ENCODE measurements around the gene SCD5.
A peak's percentile ranks its signal among the peaks of the same experiment; 100 is the strongest.

SCD5 gene

DNA sequence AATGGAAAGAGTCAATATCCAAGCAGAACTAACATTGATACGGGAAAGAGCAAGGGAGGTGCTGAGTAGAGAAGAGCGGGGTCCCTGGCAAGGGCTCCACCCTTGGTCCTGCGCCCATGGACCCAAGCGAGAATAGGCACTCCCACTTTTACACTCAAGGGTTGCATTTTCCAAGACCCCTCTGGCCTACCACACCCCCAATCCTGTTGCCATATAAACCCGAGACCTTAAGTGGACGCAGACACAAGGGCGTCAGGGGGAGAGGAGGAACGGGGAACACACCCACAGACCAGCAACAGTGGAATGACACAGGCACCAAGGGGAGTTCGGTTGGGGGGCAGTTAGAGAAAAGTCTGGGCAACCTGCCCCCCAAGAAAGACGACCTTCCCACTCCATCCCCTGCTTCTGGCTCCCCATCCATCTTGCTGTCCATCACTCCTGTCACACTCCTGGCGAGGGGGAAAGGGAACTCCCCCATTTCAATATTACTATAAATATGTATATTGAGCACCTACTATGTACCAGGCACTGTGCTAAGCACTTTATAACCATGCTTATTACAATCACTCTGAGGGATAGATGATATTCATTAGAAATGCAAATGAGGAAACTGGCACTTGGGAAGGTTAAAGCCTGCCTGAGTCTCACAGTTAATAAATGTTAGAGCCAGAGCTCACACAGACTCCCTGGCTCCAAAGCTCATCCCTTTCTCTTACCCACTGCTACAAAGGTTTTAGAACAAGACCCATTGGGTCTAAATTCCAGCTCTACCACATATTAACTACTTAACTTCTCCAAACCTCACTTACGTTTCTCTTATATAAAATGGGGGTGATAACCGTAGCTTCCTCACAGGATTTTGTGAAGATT, 51.7 kb downstream of the SCD5 start:
- H2BK120ac ChIP-seq (ENCODE audit: low read depth, low read length) = no peak overlapping the region
- H4K91ac ChIP-seq (ENCODE audit: low read depth, low read length, poor library complexity) = no peak overlapping the region
- H3K4me2 ChIP-seq (ENCODE audit: insufficient read depth, low read length, poor library complexity, severe bottlenecking) = no peak overlapping the region
- peaks cover 15 to 17% of the 10 kb centered on the region in 2 donors for H3K4me1 ChIP-seq (ENCODE audit: control insufficient read depth in 2 of 2, insufficient read depth in 1 of 2, low read depth in 1 of 2, low read length in 2 of 2)
- H3K4me3 ChIP-seq (ENCODE audit: low read length in 2 of 2) = no peak overlapping the region
- no peak overlapping the region for H2BK12ac ChIP-seq (ENCODE audit: low read length)
- H2BK15ac ChIP-seq (ENCODE audit: low read length) = no peak overlapping the region
- no peaks in the 10 kb centered on the region for H3K36me3 ChIP-seq (replicated peaks in 1 of 2; ENCODE audit: control insufficient read depth in 2 of 2, insufficient read depth in 2 of 2, low read length in 2 of 2)
- H3K14ac ChIP-seq (ENCODE audit: low read length) = no peak overlapping the region
- H3K4ac ChIP-seq (ENCODE audit: low read length) = no peak overlapping the region
- no peak overlapping the region for H3K27ac ChIP-seq (replicated peaks; ENCODE audit: low read length)
- H3K9ac ChIP-seq (ENCODE audit: low read depth, low read length, poor library complexity) = no peak overlapping the region
- DNase-seq (ENCODE audit: low spot score) = no peak
- H3K18ac ChIP-seq (ENCODE audit: low read length) = no peak overlapping the region
- H3K79me1 ChIP-seq (ENCODE audit: low read depth, low read length) = no peaks in the 10 kb centered on the region
- no peak overlapping the region for H2AFZ ChIP-seq (ENCODE audit: low read length)
- WGBS, 2 donors (ENCODE audit: extremely low coverage in 2 of 2, insufficient read length in 2 of 2, insufficient replicate concordance in 1 of 2) = 100% methylated on average over 1 of the region's 13 CpGs; no CpG with 5 or more reads in 1 of the 2 donors
- H3K27me3 ChIP-seq (ENCODE audit: control insufficient read depth in 3 of 3, insufficient read depth in 3 of 3, low read depth in 1 of 3, low read length in 3 of 3) = no peaks in the 10 kb centered on the region
- H2AK5ac ChIP-seq (ENCODE audit: low read depth, low read length) = no peak overlapping the region
- H4K8ac ChIP-seq (ENCODE audit: low read depth, low read length) = no peak overlapping the region
- H3K23ac ChIP-seq (ENCODE audit: low read depth, low read length, poor library complexity) = no peak overlapping the region
- no peaks in the 10 kb centered on the region for H3K9me3 ChIP-seq (replicated peaks in 1 of 2; ENCODE audit: control insufficient read depth in 2 of 2, insufficient read depth in 1 of 2, low read depth in 1 of 2, low read length in 2 of 2)
- no peak overlapping the region for H2BK5ac ChIP-seq (ENCODE audit: low read length)

DNA sequence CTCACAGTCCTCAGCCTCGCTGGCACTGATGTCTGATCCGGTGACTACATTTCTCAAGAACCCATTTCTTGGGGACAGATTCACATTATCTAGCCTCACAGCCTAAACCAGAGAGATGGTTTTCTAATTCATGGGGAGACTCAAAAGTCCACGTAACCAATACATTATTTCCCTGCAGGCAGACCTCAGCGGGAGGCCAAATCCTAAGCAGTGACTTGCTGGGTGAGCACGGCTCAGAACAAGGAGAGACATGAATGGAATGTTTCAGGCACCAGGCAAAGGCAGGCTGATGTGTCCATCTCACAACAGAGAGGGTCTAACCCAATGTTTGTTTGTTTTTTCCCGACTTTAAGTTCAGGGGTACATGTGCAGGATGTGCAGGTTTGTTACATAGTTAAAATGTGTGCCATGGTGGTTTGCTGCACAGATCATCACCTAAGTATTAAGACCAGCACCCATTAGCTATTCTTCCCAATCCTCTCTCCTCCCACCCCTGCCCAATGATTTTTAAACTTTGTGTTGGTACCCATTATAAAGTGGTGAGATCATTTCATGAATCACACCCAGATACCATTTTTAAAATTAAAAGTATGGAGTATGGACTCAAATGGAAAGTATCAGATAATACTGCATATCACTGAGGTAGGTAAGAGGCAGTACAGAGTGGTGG, 53.3 kb downstream of the SCD5 start:
- Histone ChIP-seq H3K18ac (ENCODE audit: low read length) (no peak overlapping the region), H2BK120ac (ENCODE audit: low read depth, low read length) (no peak overlapping the region), H3K79me1 (ENCODE audit: low read depth, low read length) (no peaks in the 10 kb centered on the region), H4K8ac (ENCODE audit: low read depth, low read length) (no peak overlapping the region), H2BK12ac (ENCODE audit: low read length) (no peak overlapping the region), H3K4me3 (ENCODE audit: low read length in 2 of 2) (no peak overlapping the region), H3K4ac (ENCODE audit: low read length) (no peak overlapping the region), H3K23ac (ENCODE audit: low read depth, low read length, poor library complexity) (no peak overlapping the region), H2BK5ac (ENCODE audit: low read length) (no peak overlapping the region), H2BK15ac (ENCODE audit: low read length) (no peak overlapping the region), H3K14ac (ENCODE audit: low read length) (no peak overlapping the region), H2AK5ac (ENCODE audit: low read depth, low read length) (no peak overlapping the region), H3K36me3 (replicated peaks in 1 of 2; ENCODE audit: control insufficient read depth in 2 of 2, insufficient read depth in 2 of 2, low read length in 2 of 2) (no peaks in the 10 kb centered on the region), H3K27ac (replicated peaks; ENCODE audit: low read length) (no peak overlapping the region), H3K9ac (ENCODE audit: low read depth, low read length, poor library complexity) (no peak overlapping the region), H3K4me2 (ENCODE audit: insufficient read depth, low read length, poor library complexity, severe bottlenecking) (no peak overlapping the region), H3K9me3 (replicated peaks in 1 of 2; ENCODE audit: control insufficient read depth in 2 of 2, insufficient read depth in 1 of 2, low read depth in 1 of 2, low read length in 2 of 2) (no peaks in the 10 kb centered on the region), H3K27me3 (ENCODE audit: control insufficient read depth in 3 of 3, insufficient read depth in 3 of 3, low read depth in 1 of 3, low read length in 3 of 3) (no peaks in the 10 kb centered on the region), H4K91ac (ENCODE audit: low read depth, low read length, poor library complexity) (no peak overlapping the region), H2AFZ (ENCODE audit: low read length) (no peak overlapping the region), H3K4me1 (ENCODE audit: control insufficient read depth in 2 of 2, insufficient read depth in 1 of 2, low read depth in 1 of 2, low read length in 2 of 2) (peaks cover 15 to 17% of the 10 kb centered on the region in 2 donors)
- no CpG with 5 or more reads among the region's 6 CpGs for WGBS, 2 donors (ENCODE audit: extremely low coverage in 2 of 2, insufficient read length in 2 of 2, insufficient replicate concordance in 1 of 2)
- DNase-seq (ENCODE audit: low spot score) = peak; percentile 14

DNA sequence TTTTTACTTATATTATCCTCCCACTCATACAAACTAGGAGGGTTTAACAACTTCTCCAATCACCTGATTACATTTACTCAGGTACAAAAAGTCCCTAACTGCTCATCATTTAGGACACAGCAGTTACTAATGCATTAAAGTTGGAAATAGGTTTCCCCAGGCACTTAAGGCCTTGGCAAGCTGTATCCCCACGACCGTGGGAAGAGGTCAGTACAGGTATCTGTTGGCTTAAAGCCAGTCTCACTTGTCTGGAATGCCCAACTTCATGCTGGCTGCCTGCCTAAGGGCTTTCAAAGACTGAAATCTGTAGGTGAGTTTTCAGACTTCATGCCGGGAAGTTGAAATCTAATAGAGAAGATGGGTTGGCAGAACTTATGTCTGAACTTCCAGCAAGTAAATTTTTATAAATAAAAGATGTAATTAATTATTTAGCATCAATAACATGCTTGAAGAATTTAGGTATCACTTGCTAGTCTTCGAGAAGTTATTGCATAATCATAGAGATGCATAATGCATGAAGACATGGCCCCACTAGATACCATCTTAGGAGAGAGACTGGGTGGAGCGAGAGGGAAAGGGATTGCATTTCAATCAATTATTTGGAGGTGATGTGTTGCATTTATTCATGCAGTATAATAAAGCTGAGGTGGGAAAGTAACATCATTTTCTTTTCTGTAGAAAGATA, 54.2 kb downstream of the SCD5 start:
- no peak overlapping the region for H2BK15ac ChIP-seq (ENCODE audit: low read length)
- no peak overlapping the region for H3K23ac ChIP-seq (ENCODE audit: low read depth, low read length, poor library complexity)
- no peaks in the 10 kb centered on the region for H3K27me3 ChIP-seq (ENCODE audit: control insufficient read depth in 3 of 3, insufficient read depth in 3 of 3, low read depth in 1 of 3, low read length in 3 of 3)
- no peak overlapping the region for H3K4me2 ChIP-seq (ENCODE audit: insufficient read depth, low read length, poor library complexity, severe bottlenecking)
- H2AFZ ChIP-seq (ENCODE audit: low read length) = no peak overlapping the region
- no peak for DNase-seq (ENCODE audit: low spot score)
- no peak overlapping the region for H3K14ac ChIP-seq (ENCODE audit: low read length)
- H4K8ac ChIP-seq (ENCODE audit: low read depth, low read length) = no peak overlapping the region
- H3K4me3 ChIP-seq (ENCODE audit: low read length in 2 of 2) = no peak overlapping the region
- H3K36me3 ChIP-seq (replicated peaks in 1 of 2; ENCODE audit: control insufficient read depth in 2 of 2, insufficient read depth in 2 of 2, low read length in 2 of 2) = no peaks in the 10 kb centered on the region
- no peak overlapping the region for H2BK120ac ChIP-seq (ENCODE audit: low read depth, low read length)
- H3K4ac ChIP-seq (ENCODE audit: low read length) = no peak overlapping the region
- no peaks in the 10 kb centered on the region for H3K9me3 ChIP-seq (replicated peaks in 1 of 2; ENCODE audit: control insufficient read depth in 2 of 2, insufficient read depth in 1 of 2, low read depth in 1 of 2, low read length in 2 of 2)
- no peak overlapping the region for H4K91ac ChIP-seq (ENCODE audit: low read depth, low read length, poor library complexity)
- H2BK5ac ChIP-seq (ENCODE audit: low read length) = no peak overlapping the region
- no peak overlapping the region for H3K9ac ChIP-seq (ENCODE audit: low read depth, low read length, poor library complexity)
- H3K4me1 ChIP-seq (ENCODE audit: control insufficient read depth in 2 of 2, insufficient read depth in 1 of 2, low read depth in 1 of 2, low read length in 2 of 2) = peaks cover 15 to 17% of the 10 kb centered on the region in 2 donors
- WGBS, 2 donors (ENCODE audit: extremely low coverage in 2 of 2, insufficient read length in 2 of 2, insufficient replicate concordance in 1 of 2) = no CpG with 5 or more reads among the region's 5 CpGs
- no peak overlapping the region for H3K27ac ChIP-seq (replicated peaks; ENCODE audit: low read length)
- H2BK12ac ChIP-seq (ENCODE audit: low read length) = no peak overlapping the region
- H2AK5ac ChIP-seq (ENCODE audit: low read depth, low read length) = no peak overlapping the region
- no peak overlapping the region for H3K18ac ChIP-seq (ENCODE audit: low read length)
- H3K79me1 ChIP-seq (ENCODE audit: low read depth, low read length) = no peaks in the 10 kb centered on the region

DNA sequence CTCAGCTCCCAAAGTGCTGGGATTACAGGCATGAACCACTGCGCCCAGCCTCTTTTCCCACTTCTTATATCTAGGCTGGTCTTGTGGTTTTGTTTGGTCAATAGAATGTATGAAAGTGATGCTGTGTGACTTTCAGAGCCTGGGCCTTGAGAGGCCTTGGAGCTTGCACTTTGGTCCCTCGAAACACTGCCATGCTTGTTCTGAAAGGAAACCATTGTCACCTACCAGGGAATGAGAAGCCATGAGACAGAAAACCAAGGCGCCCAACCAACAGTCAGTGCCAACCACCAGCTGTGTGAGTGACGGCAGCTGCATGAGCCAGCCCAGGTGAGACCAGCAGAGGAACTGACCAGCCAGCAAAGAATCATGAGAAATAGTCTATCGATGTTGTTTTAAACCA, 57.4 kb downstream of the SCD5 start:
- Histone ChIP-seq H2AK5ac (ENCODE audit: low read depth, low read length) (no peak overlapping the region), H2BK120ac (ENCODE audit: low read depth, low read length) (no peak overlapping the region), H3K4me1 (ENCODE audit: control insufficient read depth in 2 of 2, insufficient read depth in 1 of 2, low read depth in 1 of 2, low read length in 2 of 2) (peaks cover 5 to 6% of the 10 kb centered on the region in 2 donors), H3K4me2 (ENCODE audit: insufficient read depth, low read length, poor library complexity, severe bottlenecking) (no peak overlapping the region), H4K91ac (ENCODE audit: low read depth, low read length, poor library complexity) (no peak overlapping the region), H3K9me3 (replicated peaks in 1 of 2; ENCODE audit: control insufficient read depth in 2 of 2, insufficient read depth in 1 of 2, low read depth in 1 of 2, low read length in 2 of 2) (no peaks in the 10 kb centered on the region), H2BK15ac (ENCODE audit: low read length) (no peak overlapping the region), H3K36me3 (replicated peaks in 1 of 2; ENCODE audit: control insufficient read depth in 2 of 2, insufficient read depth in 2 of 2, low read length in 2 of 2) (no peaks in the 10 kb centered on the region), H3K14ac (ENCODE audit: low read length) (no peak overlapping the region), H3K27ac (replicated peaks; ENCODE audit: low read length) (no peak overlapping the region), H4K8ac (ENCODE audit: low read depth, low read length) (no peak overlapping the region), H3K9ac (ENCODE audit: low read depth, low read length, poor library complexity) (no peak overlapping the region), H3K4ac (ENCODE audit: low read length) (no peak overlapping the region), H3K4me3 (ENCODE audit: low read length in 2 of 2) (no peak overlapping the region), H3K18ac (ENCODE audit: low read length) (no peak overlapping the region), H2BK5ac (ENCODE audit: low read length) (no peak overlapping the region), H2AFZ (ENCODE audit: low read length) (no peak overlapping the region), H3K27me3 (ENCODE audit: control insufficient read depth in 3 of 3, insufficient read depth in 3 of 3, low read depth in 1 of 3, low read length in 3 of 3) (no peaks in the 10 kb centered on the region), H3K23ac (ENCODE audit: low read depth, low read length, poor library complexity) (no peak overlapping the region), H2BK12ac (ENCODE audit: low read length) (no peak overlapping the region), H3K79me1 (ENCODE audit: low read depth, low read length) (no peaks in the 10 kb centered on the region)
- DNase-seq (ENCODE audit: low spot score) = no peak
- WGBS, 2 donors (ENCODE audit: extremely low coverage in 2 of 2, insufficient read length in 2 of 2, insufficient replicate concordance in 1 of 2) = no CpG with 5 or more reads among the region's 5 CpGs

All from neuronal stem cell (in vitro differentiated cells).